Keratinocyte (primary cell): ENCODE results near the gene DLL4.

Source experiments
- EZH2 ChIP-seq: IDR thresholded peaks from one replicate; pipeline ENCODE4 v1.6.1; 2012; ENCODE audit warnings: inconsistent platforms, mild to moderate bottlenecking, low read length, moderate library complexity
- TF ChIP-seq, protein P1 (sequence below), 3 experiments: IDR thresholded peaks in 1 of 3; conservative IDR thresholded peaks in 1 of 3; optimal IDR thresholded peaks in 1 of 3; 2 replicates in 2 of 3; 3 replicates in 1 of 3; pipeline versions ENCODE3 to v1.5.1; 2011; ENCODE audit warnings: low read length in 3 of 3, mild to moderate bottlenecking in 3 of 3, moderate library complexity in 2 of 3, control low read depth in 1 of 3, inconsistent platforms in 1 of 3; ENCODE audit not compliant: insufficient read depth in 2 of 3; ENCODE audit errors: extremely low read depth in 1 of 3

DNA sequence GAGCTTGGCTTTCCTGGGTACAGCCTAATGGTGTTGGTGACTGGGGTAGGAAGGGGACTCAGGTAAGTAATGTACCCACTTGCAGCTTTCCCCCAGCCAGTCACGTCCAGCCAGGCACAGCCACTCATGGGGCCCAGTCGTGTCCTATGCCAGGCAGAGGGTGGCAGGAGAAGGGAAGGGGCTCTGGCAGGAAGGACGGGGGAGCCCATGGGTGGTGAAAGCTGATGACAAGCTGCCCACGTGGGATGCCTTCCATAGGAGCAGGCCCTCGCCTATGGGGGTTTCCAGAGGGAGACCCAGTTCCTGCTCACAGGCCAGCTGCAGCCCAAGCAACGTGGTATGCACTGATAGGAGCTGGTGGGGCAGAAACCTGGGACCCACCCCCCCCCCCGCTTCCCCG lies 34.9 kb downstream of the DLL4 start:
- TF ChIP-seq, protein P1, sequence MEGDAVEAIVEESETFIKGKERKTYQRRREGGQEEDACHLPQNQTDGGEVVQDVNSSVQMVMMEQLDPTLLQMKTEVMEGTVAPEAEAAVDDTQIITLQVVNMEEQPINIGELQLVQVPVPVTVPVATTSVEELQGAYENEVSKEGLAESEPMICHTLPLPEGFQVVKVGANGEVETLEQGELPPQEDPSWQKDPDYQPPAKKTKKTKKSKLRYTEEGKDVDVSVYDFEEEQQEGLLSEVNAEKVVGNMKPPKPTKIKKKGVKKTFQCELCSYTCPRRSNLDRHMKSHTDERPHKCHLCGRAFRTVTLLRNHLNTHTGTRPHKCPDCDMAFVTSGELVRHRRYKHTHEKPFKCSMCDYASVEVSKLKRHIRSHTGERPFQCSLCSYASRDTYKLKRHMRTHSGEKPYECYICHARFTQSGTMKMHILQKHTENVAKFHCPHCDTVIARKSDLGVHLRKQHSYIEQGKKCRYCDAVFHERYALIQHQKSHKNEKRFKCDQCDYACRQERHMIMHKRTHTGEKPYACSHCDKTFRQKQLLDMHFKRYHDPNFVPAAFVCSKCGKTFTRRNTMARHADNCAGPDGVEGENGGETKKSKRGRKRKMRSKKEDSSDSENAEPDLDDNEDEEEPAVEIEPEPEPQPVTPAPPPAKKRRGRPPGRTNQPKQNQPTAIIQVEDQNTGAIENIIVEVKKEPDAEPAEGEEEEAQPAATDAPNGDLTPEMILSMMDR (optimal IDR thresholded peaks at IDR 0.05 in 1 of 3, IDR thresholded peaks at IDR 0.05 in 1 of 3, conservative IDR thresholded peaks at IDR 0.05 in 1 of 3; ENCODE audit: extremely low read depth in 1 of 3, insufficient read depth in 2 of 3, low read length in 3 of 3) = no peak
- no peak for TF ChIP-seq EZH2
